ENCODE results near the gene CNNM4.

The CNNM4 gene

GRCh38 chr2:96811917-96812316 is 51.2 kb downstream of the CNNM4 start:
- DNase-seq (ENCODE audit: low read depth), result no peak

GRCh38 chr2:96813656-96814055 is 53.0 kb downstream of the CNNM4 start:
- no peak for DNase-seq (ENCODE audit: low read depth)

GRCh38 chr2:96815326-96816126 is 54.8 kb downstream of the CNNM4 start:
- DNase-seq (ENCODE audit: low read depth), result no peak

- DNase-seq (ENCODE audit: low read depth), result peak; percentile 95
These were observed 55.6 kb downstream of the CNNM4 start, which contains the start of gene CNNM3 for GRCh38 chr2:96816127-96816835. CNNM3 (plus strand) TSS chr2:96816268; CDS start chr2:96816278, 10 bp downstream.

GRCh38 chr2:96816836-96817702 is 56.4 kb downstream of the CNNM4 start:
- no peak for DNase-seq (ENCODE audit: low read depth)

- no peak for DNase-seq (ENCODE audit: low read depth)
These were observed 57.2 kb downstream of the CNNM4 start for GRCh38 chr2:96817882-96818281.

- DNase-seq (ENCODE audit: low read depth), result no peak
These were observed 58.6 kb downstream of the CNNM4 start for GRCh38 chr2:96819128-96819875.

GRCh38 chr2:96819876-96820511 is 59.3 kb downstream of the CNNM4 start:
- DNase-seq (ENCODE audit: low read depth), result no peak

GRCh38 chr2:96821113-96821675 is 60.5 kb downstream of the CNNM4 start:
- no peak for DNase-seq (ENCODE audit: low read depth)

GRCh38 chr2:96822786-96823185 is 62.1 kb downstream of the CNNM4 start:
- DNase-seq (ENCODE audit: low read depth), result no peak

GRCh38 chr2:96823198-96823597 is 62.5 kb downstream of the CNNM4 start:
- DNase-seq (ENCODE audit: low read depth), result no peak

- no peak for DNase-seq (ENCODE audit: low read depth)
These were observed 63.6 kb downstream of the CNNM4 start for GRCh38 chr2:96824079-96824870.

GRCh38 chr2:96825057-96825456 is 64.4 kb downstream of the CNNM4 start:
- DNase-seq (ENCODE audit: low read depth), result no peak

- no peak for DNase-seq (ENCODE audit: low read depth)
These were observed 66.0 kb downstream of the CNNM4 start for GRCh38 chr2:96826546-96827278.

GRCh38 chr2:96828436-96828835 is 67.7 kb downstream of the CNNM4 start:
- no peak for DNase-seq (ENCODE audit: low read depth)

GRCh38 chr2:96828874-96829273 is 68.2 kb downstream of the CNNM4 start:
- DNase-seq (ENCODE audit: low read depth), result no peak

GRCh38 chr2:96830044-96830562 is 69.4 kb downstream of the CNNM4 start:
- no peak for DNase-seq (ENCODE audit: low read depth)

GRCh38 chr2:96831679-96832078 is 71.0 kb downstream of the CNNM4 start:
- no peak for DNase-seq (ENCODE audit: low read depth)

- no peak for DNase-seq (ENCODE audit: low read depth)
These were observed 71.7 kb downstream of the CNNM4 start for GRCh38 chr2:96832408-96832753.
